Measurements from ENCODE around the gene CTF1.
"Not testable (repeated sequence)": the region's sequence is repeated elsewhere in the genome, so short reads cannot be mapped to it uniquely, and the experiment has no call there.

Gene CTF1

GRCh38 chr16:30858829-30859423 is 37.5 kb upstream of the CTF1 start:
- Histone ChIP-seq H3K18ac (ENCODE audit: low read length) (no peak overlapping the region), H3K4me1 (ENCODE audit: control insufficient read depth, low read depth, low read length) (no peaks in the 10 kb centered on the region), H3K27me3 (ENCODE audit: insufficient read depth, low read length, poor library complexity) (no peaks in the 10 kb centered on the region), H4K5ac (ENCODE audit: low read length) (no peak overlapping the region), H3K27ac (ENCODE audit: low read depth, low read length) (no peak overlapping the region), H2BK5ac (ENCODE audit: low read length) (no peak overlapping the region), H4K8ac (ENCODE audit: low read depth, low read length) (no peak overlapping the region), H3K4me2 (ENCODE audit: low read length) (no peak overlapping the region), H2BK120ac (ENCODE audit: low read depth, low read length) (no peak overlapping the region), H2BK15ac (replicated peaks; ENCODE audit: low read depth) (no peak overlapping the region), H3K79me1 (ENCODE audit: low read length) (no peaks in the 10 kb centered on the region), H3K36me3 (ENCODE audit: control insufficient read depth, insufficient read depth, low read length) (no peaks in the 10 kb centered on the region), H3K56ac (ENCODE audit: low read length) (no peak overlapping the region), H3K4ac (ENCODE audit: low read depth, low read length) (no peak overlapping the region), H2AK5ac (ENCODE audit: low read length) (no peak overlapping the region), H3K9ac (ENCODE audit: low read length) (no peak overlapping the region), H3K23ac (ENCODE audit: low read length) (no peak overlapping the region), H3K4me3 (ENCODE audit: low read length) (no peak overlapping the region), H3K79me2 (ENCODE audit: control insufficient read depth, insufficient read depth, low read length) (no peaks in the 10 kb centered on the region)
- no peak for DNase-seq
- WGBS (ENCODE audit: extremely low coverage, insufficient coverage, low lambda C conversion rate): no CpG with 5 or more reads among the region's 4 CpGs

- no CpG with 5 or more reads among the region's 7 CpGs for WGBS (ENCODE audit: extremely low coverage, insufficient coverage, low lambda C conversion rate)
- H3K36me3 ChIP-seq (ENCODE audit: control insufficient read depth, insufficient read depth, low read length); H3K27me3 ChIP-seq (ENCODE audit: insufficient read depth, low read length, poor library complexity); H2BK15ac ChIP-seq (replicated peaks; ENCODE audit: low read depth); H3K56ac ChIP-seq (ENCODE audit: low read length); H3K18ac ChIP-seq (ENCODE audit: low read length); H3K4me2 ChIP-seq (ENCODE audit: low read length); H2BK5ac ChIP-seq (ENCODE audit: low read length); H3K27ac ChIP-seq (ENCODE audit: low read depth, low read length); H3K79me1 ChIP-seq (ENCODE audit: low read length); H3K4me3 ChIP-seq (ENCODE audit: low read length); H4K8ac ChIP-seq (ENCODE audit: low read depth, low read length); DNase-seq; H3K23ac ChIP-seq (ENCODE audit: low read length); H4K5ac ChIP-seq (ENCODE audit: low read length); H2AK5ac ChIP-seq (ENCODE audit: low read length); H3K9ac ChIP-seq (ENCODE audit: low read length); H2BK120ac ChIP-seq (ENCODE audit: low read depth, low read length); H3K79me2 ChIP-seq (ENCODE audit: control insufficient read depth, insufficient read depth, low read length); H3K4ac ChIP-seq (ENCODE audit: low read depth, low read length); H3K4me1 ChIP-seq (ENCODE audit: control insufficient read depth, low read depth, low read length): not testable (repeated sequence)
Observed at GRCh38 chr16:30860729-30861128, 35.7 kb upstream of the CTF1 start.

GRCh38 chr16:30863178-30863577 is 33.2 kb upstream of the CTF1 start:
- H3K79me1 ChIP-seq (ENCODE audit: low read length); H2BK120ac ChIP-seq (ENCODE audit: low read depth, low read length); H2BK15ac ChIP-seq (replicated peaks; ENCODE audit: low read depth); H3K27ac ChIP-seq (ENCODE audit: low read depth, low read length); H3K4me2 ChIP-seq (ENCODE audit: low read length); H3K9ac ChIP-seq (ENCODE audit: low read length); H4K5ac ChIP-seq (ENCODE audit: low read length); H3K36me3 ChIP-seq (ENCODE audit: control insufficient read depth, insufficient read depth, low read length); H3K4ac ChIP-seq (ENCODE audit: low read depth, low read length); H4K8ac ChIP-seq (ENCODE audit: low read depth, low read length); H3K23ac ChIP-seq (ENCODE audit: low read length); H3K4me3 ChIP-seq (ENCODE audit: low read length); H3K79me2 ChIP-seq (ENCODE audit: control insufficient read depth, insufficient read depth, low read length); H3K18ac ChIP-seq (ENCODE audit: low read length); H3K4me1 ChIP-seq (ENCODE audit: control insufficient read depth, low read depth, low read length); H2BK5ac ChIP-seq (ENCODE audit: low read length); H3K27me3 ChIP-seq (ENCODE audit: insufficient read depth, low read length, poor library complexity); H3K56ac ChIP-seq (ENCODE audit: low read length); H2AK5ac ChIP-seq (ENCODE audit: low read length): not testable (repeated sequence)
- WGBS (ENCODE audit: extremely low coverage, insufficient coverage, low lambda C conversion rate): no CpG with 5 or more reads among the region's 3 CpGs
- peak; percentile 37 for DNase-seq

GRCh38 chr16:30866031-30866430 is 30.4 kb upstream of the CTF1 start:
- H2BK120ac ChIP-seq (ENCODE audit: low read depth, low read length): no peak overlapping the region
- DNase-seq: no peak
- no peaks in the 10 kb centered on the region for H3K79me1 ChIP-seq (ENCODE audit: low read length)
- WGBS (ENCODE audit: extremely low coverage, insufficient coverage, low lambda C conversion rate): no CpG with 5 or more reads among the region's 6 CpGs
- H3K27me3 ChIP-seq (ENCODE audit: insufficient read depth, low read length, poor library complexity): no peaks in the 10 kb centered on the region
- H4K5ac ChIP-seq (ENCODE audit: low read length): no peak overlapping the region
- no peak overlapping the region for H3K4ac ChIP-seq (ENCODE audit: low read depth, low read length)
- H3K18ac ChIP-seq (ENCODE audit: low read length): no peak overlapping the region
- H3K27ac ChIP-seq (ENCODE audit: low read depth, low read length): no peak overlapping the region
- H3K9ac ChIP-seq (ENCODE audit: low read length): no peak overlapping the region
- no peak overlapping the region for H4K8ac ChIP-seq (ENCODE audit: low read depth, low read length)
- no peak overlapping the region for H2BK5ac ChIP-seq (ENCODE audit: low read length)
- H3K4me3 ChIP-seq (ENCODE audit: low read length): no peak overlapping the region
- H3K36me3 ChIP-seq (ENCODE audit: control insufficient read depth, insufficient read depth, low read length): no peaks in the 10 kb centered on the region
- H3K56ac ChIP-seq (ENCODE audit: low read length): no peak overlapping the region
- no peak overlapping the region for H3K4me2 ChIP-seq (ENCODE audit: low read length)
- no peaks in the 10 kb centered on the region for H3K4me1 ChIP-seq (ENCODE audit: control insufficient read depth, low read depth, low read length)
- H2BK15ac ChIP-seq (replicated peaks; ENCODE audit: low read depth): no peak overlapping the region
- H3K79me2 ChIP-seq (ENCODE audit: control insufficient read depth, insufficient read depth, low read length): no peaks in the 10 kb centered on the region
- H3K23ac ChIP-seq (ENCODE audit: low read length): no peak overlapping the region
- H2AK5ac ChIP-seq (ENCODE audit: low read length): no peak overlapping the region

- Histone ChIP-seq H3K4me2 (ENCODE audit: low read length) (no peak overlapping the region), H4K5ac (ENCODE audit: low read length) (no peak overlapping the region), H3K36me3 (ENCODE audit: control insufficient read depth, insufficient read depth, low read length) (no peaks in the 10 kb centered on the region), H2AK5ac (ENCODE audit: low read length) (no peak overlapping the region), H3K4me3 (ENCODE audit: low read length) (no peak overlapping the region), H2BK120ac (ENCODE audit: low read depth, low read length) (no peak overlapping the region), H2BK5ac (ENCODE audit: low read length) (no peak overlapping the region), H3K4ac (ENCODE audit: low read depth, low read length) (no peak overlapping the region), H3K9ac (ENCODE audit: low read length) (no peak overlapping the region), H3K4me1 (ENCODE audit: control insufficient read depth, low read depth, low read length) (no peaks in the 10 kb centered on the region), H3K18ac (ENCODE audit: low read length) (no peak overlapping the region), H3K56ac (ENCODE audit: low read length) (no peak overlapping the region), H3K27ac (ENCODE audit: low read depth, low read length) (no peak overlapping the region), H3K23ac (ENCODE audit: low read length) (no peak overlapping the region), H3K27me3 (ENCODE audit: insufficient read depth, low read length, poor library complexity) (no peaks in the 10 kb centered on the region), H2BK15ac (replicated peaks; ENCODE audit: low read depth) (no peak overlapping the region), H4K8ac (ENCODE audit: low read depth, low read length) (no peak overlapping the region), H3K79me2 (ENCODE audit: control insufficient read depth, insufficient read depth, low read length) (no peaks in the 10 kb centered on the region), H3K79me1 (ENCODE audit: low read length) (no peaks in the 10 kb centered on the region)
- DNase-seq: peak; percentile 36
- WGBS (ENCODE audit: extremely low coverage, insufficient coverage, low lambda C conversion rate): no CpG with 5 or more reads among the region's 5 CpGs
Observed at GRCh38 chr16:30867747-30868146, 28.7 kb upstream of the CTF1 start.

GRCh38 chr16:30870904-30871303 is 25.5 kb upstream of the CTF1 start:
- no peak overlapping the region for H4K8ac ChIP-seq (ENCODE audit: low read depth, low read length)
- H4K5ac ChIP-seq (ENCODE audit: low read length): no peak overlapping the region
- no peaks in the 10 kb centered on the region for H3K27me3 ChIP-seq (ENCODE audit: insufficient read depth, low read length, poor library complexity)
- no peak overlapping the region for H3K9ac ChIP-seq (ENCODE audit: low read length)
- no peak overlapping the region for H3K4me2 ChIP-seq (ENCODE audit: low read length)
- H3K36me3 ChIP-seq (ENCODE audit: control insufficient read depth, insufficient read depth, low read length): no peaks in the 10 kb centered on the region
- H2AK5ac ChIP-seq (ENCODE audit: low read length): no peak overlapping the region
- no peak overlapping the region for H3K27ac ChIP-seq (ENCODE audit: low read depth, low read length)
- H3K4me3 ChIP-seq (ENCODE audit: low read length): no peak overlapping the region
- H3K79me1 ChIP-seq (ENCODE audit: low read length): peaks cover 3% of the 10 kb centered on the region
- H3K4me1 ChIP-seq (ENCODE audit: control insufficient read depth, low read depth, low read length): peaks cover 2% of the 10 kb centered on the region
- WGBS (ENCODE audit: extremely low coverage, insufficient coverage, low lambda C conversion rate): no CpG with 5 or more reads among the region's 6 CpGs
- H3K23ac ChIP-seq (ENCODE audit: low read length): no peak overlapping the region
- H3K56ac ChIP-seq (ENCODE audit: low read length): no peak overlapping the region
- no peak overlapping the region for H2BK120ac ChIP-seq (ENCODE audit: low read depth, low read length)
- H2BK5ac ChIP-seq (ENCODE audit: low read length): no peak overlapping the region
- DNase-seq: no peak
- H3K4ac ChIP-seq (ENCODE audit: low read depth, low read length): no peak overlapping the region
- no peak overlapping the region for H2BK15ac ChIP-seq (replicated peaks; ENCODE audit: low read depth)
- no peaks in the 10 kb centered on the region for H3K79me2 ChIP-seq (ENCODE audit: control insufficient read depth, insufficient read depth, low read length)
- H3K18ac ChIP-seq (ENCODE audit: low read length): no peak overlapping the region
